KG1 (cell line): ENCODE measurements around the gene PLEKHG4.

ENCODE experiments used
- DNase-seq: peaks from one replicate; lab custom pipeline; 2025; lab: John Stamatoyannopoulos, UW

The PLEKHG4 gene

DNA sequence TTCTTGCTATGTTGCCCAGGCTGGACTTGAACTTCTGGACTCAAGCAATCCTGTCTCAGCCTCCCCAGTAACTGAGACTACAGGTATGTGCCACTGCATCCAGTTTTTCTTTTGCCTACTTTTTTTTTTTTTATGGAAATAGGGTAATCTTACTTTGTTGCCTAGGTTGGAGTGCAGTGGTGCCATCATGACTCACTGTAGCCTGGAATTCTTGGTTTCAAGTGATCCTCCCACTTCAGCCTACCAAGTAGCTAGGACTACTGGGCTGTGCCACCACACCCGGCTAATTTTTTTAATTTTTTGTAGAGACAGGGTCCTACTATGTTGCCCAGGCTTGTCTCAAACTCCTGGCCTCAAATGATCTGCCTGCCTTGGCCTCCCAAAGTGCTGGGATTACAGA lies 57.3 kb downstream of the PLEKHG4 start:
- DNase-seq, result no peak
